Measurements from ENCODE around the gene KLHL34.

KLHL34 gene

DNA sequence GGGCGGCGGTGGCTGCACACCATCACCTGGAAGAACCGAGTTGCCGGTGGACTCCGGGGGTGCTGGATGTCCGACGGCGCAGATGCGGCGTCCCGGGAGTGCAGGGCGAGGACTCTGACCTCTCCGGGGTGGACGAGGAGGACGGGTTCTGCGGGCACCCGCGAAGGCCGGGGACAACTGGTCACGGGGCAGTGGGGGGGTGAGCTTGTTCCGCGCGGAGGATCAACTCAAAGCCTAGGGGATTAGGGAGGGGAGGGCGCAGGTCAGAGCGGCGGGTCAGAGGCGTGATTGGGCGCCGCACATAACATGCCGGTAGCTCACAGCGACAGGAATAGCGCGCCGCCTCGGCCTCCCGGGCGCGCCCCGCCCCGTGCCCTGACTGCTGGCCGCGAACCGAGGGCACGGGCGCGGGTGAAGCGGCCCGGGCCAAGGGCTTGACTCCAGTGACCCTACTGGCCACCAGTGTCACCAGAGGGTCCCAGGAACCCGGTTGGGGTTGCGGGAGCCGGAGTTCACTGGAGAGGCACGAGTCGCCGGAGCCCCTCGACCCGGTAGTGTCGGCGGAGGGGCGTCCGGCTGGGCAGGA is at the start of gene KLHL34:
TSS of gene KLHL34 (minus strand) at position 179 of the 586 bp plus-strand sequence. CDS start 542 bp downstream, outside the sequence.
- no peak for DNase-seq (ENCODE audit: low read depth, low spot score)
- no peak within 1 kb of the TSS for H3K27ac ChIP-seq

DNA sequence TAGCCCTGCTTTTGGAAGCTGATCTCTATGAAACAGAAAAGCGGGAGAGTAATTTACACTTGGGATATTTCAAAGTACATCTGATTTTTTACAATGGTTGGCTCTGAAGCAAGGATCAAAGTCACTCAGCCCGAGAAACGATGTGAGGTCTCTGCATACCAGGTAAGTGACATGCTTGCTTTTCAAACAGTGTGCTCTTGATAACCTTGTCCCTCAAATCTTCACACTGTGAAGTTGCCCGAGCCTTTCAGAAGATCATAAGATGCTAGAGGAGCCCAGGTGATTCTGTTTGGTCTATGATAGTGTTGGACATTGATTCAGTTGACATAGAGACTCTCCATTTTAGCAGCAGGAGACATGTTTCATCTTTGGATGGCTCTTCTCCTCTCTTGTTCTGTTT is 47.1 kb upstream of the KLHL34 start:
- no peak for DNase-seq (ENCODE audit: low read depth, low spot score)
- no peak overlapping the region for H3K27ac ChIP-seq

DNA sequence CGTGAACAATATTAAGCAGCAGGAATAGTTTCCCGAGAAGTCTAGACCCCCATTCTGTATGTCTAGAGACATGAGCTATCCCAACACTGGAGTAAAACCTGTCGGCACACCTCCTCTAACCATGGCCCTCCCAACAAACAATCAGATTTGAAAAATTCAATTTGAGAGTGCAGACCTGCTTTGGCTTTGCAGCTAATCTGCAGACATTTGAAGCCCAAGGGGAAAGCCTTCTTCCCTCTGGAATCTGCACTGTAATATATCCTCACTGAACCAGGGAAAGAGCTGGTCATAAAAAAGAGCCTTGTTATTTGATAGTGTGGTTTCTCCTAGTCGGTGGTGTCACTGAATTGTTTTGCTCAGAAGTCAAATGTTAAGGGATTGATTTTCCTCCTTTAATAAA is 44.6 kb upstream of the KLHL34 start:
- DNase-seq (ENCODE audit: low read depth, low spot score) = no peak
- no peak overlapping the region for H3K27ac ChIP-seq

GRCh38 chrX:21700967-21701366 is 42.8 kb upstream of the KLHL34 start:
- no peak for DNase-seq (ENCODE audit: low read depth, low spot score)
- no peak overlapping the region for H3K27ac ChIP-seq

DNA sequence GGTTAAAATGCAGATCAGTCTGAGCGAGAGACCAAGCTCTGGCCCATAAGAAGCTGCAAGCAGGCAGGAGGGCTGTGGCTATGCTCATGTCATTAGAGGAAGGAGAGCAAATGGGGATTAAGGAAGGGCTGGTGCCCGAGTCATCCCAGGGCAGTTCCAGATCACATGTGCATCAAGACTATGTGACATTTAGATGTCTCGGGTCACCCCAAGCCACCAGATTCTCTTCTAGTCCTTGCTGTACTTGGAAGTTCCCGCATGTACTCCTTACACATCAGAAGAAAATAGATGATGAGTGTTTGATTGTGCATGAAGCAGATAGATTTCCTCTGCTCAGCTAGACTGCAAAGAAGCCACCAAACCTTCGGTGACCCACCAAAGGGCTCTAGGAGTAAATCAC is 42.1 kb upstream of the KLHL34 start:
- H3K27ac ChIP-seq = no peak overlapping the region
- DNase-seq (ENCODE audit: low read depth, low spot score) = no peak

GRCh38 chrX:21699136-21699535 is 41.0 kb upstream of the KLHL34 start:
- DNase-seq (ENCODE audit: low read depth, low spot score) = no peak
- no peak overlapping the region for H3K27ac ChIP-seq

DNA sequence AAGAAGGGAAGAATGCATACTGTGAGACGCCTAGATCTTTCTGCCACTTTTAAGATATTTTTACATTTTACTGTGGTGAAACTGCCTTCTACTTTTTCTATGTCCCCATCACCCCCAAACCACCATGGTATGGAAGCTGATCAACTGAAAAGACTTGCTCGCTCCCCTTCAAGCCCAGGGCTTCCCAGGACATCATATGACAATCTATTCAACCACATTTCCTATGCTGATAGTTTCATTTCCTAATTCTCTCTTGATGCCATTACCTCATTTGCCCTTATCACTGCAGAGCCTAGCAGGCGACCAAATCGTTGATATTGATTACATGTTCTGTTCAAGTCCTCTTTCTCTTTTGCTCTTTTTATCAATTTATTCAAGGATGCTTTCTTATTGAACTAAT is 40.1 kb upstream of the KLHL34 start:
- H3K27ac ChIP-seq = no peak overlapping the region
- DNase-seq (ENCODE audit: low read depth, low spot score) = no peak

- no peak for DNase-seq (ENCODE audit: low read depth, low spot score)
- no peak overlapping the region for H3K27ac ChIP-seq
These were observed 33.4 kb upstream of the KLHL34 start for GRCh38 chrX:21691512-21692018.

GRCh38 chrX:21683941-21684340 is 25.8 kb upstream of the KLHL34 start:
- no peak for DNase-seq (ENCODE audit: low read depth, low spot score)

GRCh38 chrX:21678048-21678612 is 20.0 kb upstream of the KLHL34 start:
- no peak overlapping the region for H3K27ac ChIP-seq
- DNase-seq (ENCODE audit: low read depth, low spot score) = no peak

More at GRCh38 chrX:21683941-21684340, 25.8 kb upstream of the KLHL34 start:
- no peak overlapping the region for H3K27ac ChIP-seq

- no peak overlapping the region for H3K27ac ChIP-seq
These were observed 17.8 kb upstream of the KLHL34 start for GRCh38 chrX:21675931-21676330.

GRCh38 chrX:21674430-21675186 is 16.5 kb upstream of the KLHL34 start:
- no peak overlapping the region for H3K27ac ChIP-seq
- no peak for DNase-seq (ENCODE audit: low read depth, low spot score)

More at GRCh38 chrX:21675931-21676330, 17.8 kb upstream of the KLHL34 start:
- DNase-seq (ENCODE audit: low read depth, low spot score) = no peak

GRCh38 chrX:21666679-21667078 is 8.5 kb upstream of the KLHL34 start:
- no peak for DNase-seq (ENCODE audit: low read depth, low spot score)
- no peak overlapping the region for H3K27ac ChIP-seq

- no peak for DNase-seq (ENCODE audit: low read depth, low spot score)
- H3K27ac ChIP-seq = no peak overlapping the region
These were observed 8.1 kb upstream of the KLHL34 start for GRCh38 chrX:21666252-21666651.

DNA sequence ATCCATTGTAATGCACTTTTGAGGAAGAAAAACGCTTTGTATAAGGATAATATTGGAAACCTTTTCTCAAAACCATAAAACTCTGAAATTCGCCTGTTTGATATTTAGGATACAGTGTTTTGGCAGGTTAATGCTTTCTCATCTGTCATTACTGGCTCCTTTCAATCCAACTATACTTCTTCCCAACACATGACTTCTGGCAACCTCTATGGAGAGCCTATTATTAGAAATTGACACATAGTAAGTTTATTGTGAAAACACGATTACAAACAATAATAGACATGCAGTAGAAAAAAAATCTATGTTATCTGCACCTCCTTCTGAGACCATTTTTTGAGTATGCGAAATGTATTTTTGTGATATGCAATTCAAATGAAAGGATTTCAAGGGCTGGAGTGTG is 4.6 kb upstream of the KLHL34 start:
- no peak overlapping the region for H3K27ac ChIP-seq
- no peak for DNase-seq (ENCODE audit: low read depth, low spot score)

GRCh38 chrX:21661316-21661715 is 3.2 kb upstream of the KLHL34 start:
- no peak for DNase-seq (ENCODE audit: low read depth, low spot score)
- H3K27ac ChIP-seq = no peak overlapping the region

DNA sequence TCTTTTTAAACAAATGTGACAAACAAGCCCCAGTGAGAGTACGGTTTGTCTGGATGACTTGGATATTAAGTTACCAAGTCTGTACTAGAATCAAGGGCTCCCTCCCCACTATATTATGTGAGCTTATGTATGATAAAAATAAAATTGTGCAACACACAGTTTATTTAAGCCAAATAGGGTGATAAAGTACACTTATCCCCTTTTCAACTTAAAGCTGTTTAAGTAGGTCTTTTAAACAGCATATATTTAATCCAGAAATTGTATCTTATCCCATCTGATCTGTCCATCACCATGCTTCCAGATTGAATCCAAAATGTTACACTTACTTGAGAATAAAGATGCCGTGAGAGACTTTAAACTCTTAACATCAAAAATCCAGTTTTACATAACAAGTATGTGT is 2.0 kb upstream of the KLHL34 start:
- H3K27ac ChIP-seq = no peak overlapping the region
- no peak for DNase-seq (ENCODE audit: low read depth, low spot score)

GRCh38 chrX:21659320-21659719 is 1.2 kb upstream of the KLHL34 start:
- no peak overlapping the region for H3K27ac ChIP-seq
- DNase-seq (ENCODE audit: low read depth, low spot score) = no peak

GRCh38 chrX:21658746-21659145 is 616 bp upstream of the KLHL34 start:
- no peak overlapping the region for H3K27ac ChIP-seq
- DNase-seq (ENCODE audit: low read depth, low spot score) = no peak

DNA sequence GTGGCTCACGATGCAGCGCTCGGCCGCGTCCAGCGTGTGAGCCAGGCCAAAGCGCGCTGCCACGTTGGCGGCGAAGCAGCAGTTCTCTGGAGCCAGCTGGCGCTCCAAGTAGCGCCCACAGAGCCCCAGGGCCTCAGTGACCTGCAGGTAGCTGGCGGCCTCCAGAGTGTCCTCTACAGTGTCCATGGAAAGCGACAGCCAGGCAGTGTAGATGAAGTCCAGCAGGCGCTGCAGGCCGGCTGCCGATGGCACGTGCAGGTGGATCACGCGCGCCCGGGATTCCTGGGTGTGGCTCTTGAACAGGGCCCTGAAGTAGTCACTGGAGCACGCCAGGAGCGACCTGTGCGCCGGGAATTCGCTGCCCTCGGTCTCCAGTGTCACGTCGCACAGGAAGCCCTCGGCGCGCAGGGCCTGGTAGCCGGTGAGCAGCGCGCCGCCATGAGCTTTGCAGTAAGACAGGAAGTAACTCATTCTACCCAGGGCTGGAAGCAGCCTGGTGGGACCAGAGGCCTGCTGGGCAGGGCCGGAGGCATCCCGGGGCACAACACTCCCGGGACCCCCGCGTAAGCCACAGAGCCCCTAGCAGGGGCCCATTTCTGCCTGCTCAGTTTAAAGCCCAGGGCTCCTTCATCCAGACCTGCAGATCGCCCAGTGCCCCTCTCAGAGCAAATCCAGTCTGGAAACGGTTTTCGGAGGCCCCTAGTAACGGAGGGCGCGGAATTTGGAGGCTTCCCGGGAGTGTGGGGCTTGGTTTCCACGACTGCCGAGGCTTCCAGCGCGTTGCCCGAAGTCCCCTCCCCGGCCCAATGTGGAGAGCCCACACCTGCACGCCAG is 595 bp downstream of the KLHL34 start:
- no peak for DNase-seq (ENCODE audit: low read depth, low spot score)
- no peak overlapping the region for H3K27ac ChIP-seq

Measured in epithelial cell of prostate (primary cell).